PC-3 (cell line): ENCODE results near the gene RASGRP3. TPM values are rescaled to one million over a fixed set of nuclear protein-coding genes. Genes with fewer than 3 reads are reported as not detected.

Experiments used
- ATAC-seq: fragments of 200-7000 bp; cut with Tn5 transposase; 2 replicates; pipeline ENCODE4 v1.9.1; 2020; ENCODE audit warnings: mild to moderate bottlenecking, moderate library complexity
- BruUV-seq: library from RNA; stranded (reverse); fragments of 400-500 nt; replicated peaks from 2 replicates; lab custom pipeline; 2021; lab: Mats Ljungman, UMichigan
- CTCF ChIA-PET: fragments of 300-600 bp; sonication (Branson Sonifier 250); formaldehyde crosslinking; loops from one replicate; lab custom pipeline; 2022; ENCODE audit warnings: antibody characterized with exemption; lab: Charles Lee
- POLR2A ChIA-PET: fragments of 300-600 bp; sonication (Branson Sonifier 250); formaldehyde crosslinking; loops from one replicate; lab custom pipeline; 2022; ENCODE audit warnings: antibody characterized with exemption; ENCODE audit not compliant: unreplicated experiment; lab: Charles Lee
- DNase-seq: peaks from one replicate; pipeline ENCODE4 v3.0.0-alpha.2; 2015
- H2AFZ ChIP-seq: fragments of 300-600 bp; sonication (generic); 2 replicates; pipeline ENCODE4 v1.6.0; 2016; ENCODE audit warnings: antibody characterized with exemption, low read length
- H3F3A ChIP-seq: fragments of 300-600 bp; sonication (generic); one replicate; pipeline ENCODE4 v1.6.0; 2017; ENCODE audit warnings: antibody characterized with exemption, low read length, control low read depth, mild to moderate bottlenecking; ENCODE audit not compliant: unreplicated experiment
- H3K27ac ChIP-seq: fragments of 300-600 bp; sonication (generic); 2 replicates; pipeline ENCODE4 v1.5.1; 2016; ENCODE audit warnings: mild to moderate bottlenecking, low read length
- H3K27me3 ChIP-seq: fragments of 300-600 bp; sonication (generic); 2 replicates; pipeline ENCODE4 v1.6.1; 2016; ENCODE audit warnings: low read length, mixed read lengths
- H3K36me3 ChIP-seq: fragments of 300-600 bp; sonication (generic); 2 replicates; pipeline ENCODE4 v1.6.1; 2016; ENCODE audit warnings: low read depth, mixed run types, low read length, mixed read lengths
- H3K4me1 ChIP-seq: fragments of 300-600 bp; sonication (generic); 2 replicates; pipeline ENCODE4 v1.5.1; 2016; ENCODE audit warnings: low read length; ENCODE audit not compliant: insufficient read depth
- H3K4me2 ChIP-seq: fragments of 300-600 bp; sonication (generic); 2 replicates; pipeline ENCODE4 v1.6.0; 2016; ENCODE audit warnings: low read length
- H3K4me3 ChIP-seq: fragments of 300-600 bp; sonication (generic); 2 replicates; pipeline ENCODE4 v1.5.1; 2016; ENCODE audit warnings: mild to moderate bottlenecking, low read length, mixed read lengths
- H3K79me2 ChIP-seq: fragments of 300-600 bp; sonication (generic); 2 replicates; pipeline ENCODE4 v1.6.1; 2017; ENCODE audit warnings: low read length, mixed read lengths
- H3K9ac ChIP-seq: fragments of 300-600 bp; sonication (generic); 2 replicates; pipeline ENCODE4 v1.6.0; 2016; ENCODE audit warnings: mild to moderate bottlenecking, low read length
- H3K9me2 ChIP-seq: fragments of 300-600 bp; sonication (generic); replicated peaks from 2 replicates; pipeline ENCODE4 v1.6.1; 2016; ENCODE audit warnings: mixed run types, low read length, mixed read lengths
- H3K9me3 ChIP-seq: fragments of 300-600 bp; sonication (generic); 2 replicates; pipeline ENCODE4 v1.6.1; 2016; ENCODE audit warnings: low read length, mixed read lengths
- H4K20me1 ChIP-seq: fragments of 300-600 bp; sonication (generic); 2 replicates; pipeline ENCODE4 v1.6.1; 2016; ENCODE audit warnings: low read length, mixed read lengths
- EZH2 ChIP-seq: fragments of 300-600 bp; sonication (generic); IDR thresholded peaks from one replicate; pipeline ENCODE4 v1.6.1; 2017; ENCODE audit warnings: antibody characterized with exemption, mild to moderate bottlenecking, low read length; ENCODE audit not compliant: unreplicated experiment
- EZH2phosphoT487 ChIP-seq: fragments of 300-600 bp; sonication (generic); IDR thresholded peaks from 2 replicates; pipeline ENCODE4 v1.6.1; 2018; ENCODE audit warnings: mild to moderate bottlenecking, antibody characterized with exemption, low read length, borderline replicate concordance
- intact Hi-C: fragments of 100-400 bp; cut with micrococcal nuclease; formaldehyde crosslinking; loops from 2 replicates; pipeline ENCODE4 v1.9.0; 2023
- total RNA-seq: library from RNA; depleted of rRNA; stranded (reverse); fragments of >200 nt; gene quantifications from 2 replicates; pipeline ENCODE4 v1.2.3, GENCODE V29; 2014
- TF ChIP-seq, protein P1 (sequence below): fragments of 300-600 bp; sonication (generic); conservative IDR thresholded peaks from 2 replicates; pipeline ENCODE4 v1.5.1; 2017; ENCODE audit warnings: antibody characterized with exemption, low read depth, mild to moderate bottlenecking, low read length

RASGRP3 gene
- total RNA-seq, 1 experiment from 2014 or later: 0.15 TPM

DNA sequence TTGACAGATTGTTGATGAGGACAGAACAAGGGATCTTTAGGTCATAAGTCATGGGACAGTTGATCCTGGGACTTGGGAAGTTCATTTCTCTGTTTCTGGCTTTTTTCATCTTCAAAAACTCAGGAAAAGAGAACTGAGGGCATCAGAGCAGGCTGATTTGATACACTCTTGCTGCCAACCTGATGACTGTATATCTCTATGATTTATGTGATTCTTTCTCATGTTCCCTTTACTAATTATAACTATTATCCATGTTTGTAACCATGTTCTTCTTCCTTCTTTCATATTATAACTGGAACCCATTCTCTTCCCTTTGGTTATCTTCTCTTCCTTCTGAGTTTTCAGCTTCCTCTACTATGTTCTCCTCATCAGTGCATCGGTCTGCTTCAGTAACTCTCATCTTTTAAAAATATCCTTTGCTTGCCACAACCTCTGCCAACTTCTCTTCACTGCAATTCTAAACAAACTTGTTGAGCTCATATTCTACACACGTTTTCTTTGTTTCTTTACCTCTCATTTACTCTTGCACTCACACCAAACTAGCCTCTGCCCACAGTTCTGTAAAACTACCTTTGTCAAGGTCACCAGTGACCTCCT is 13.5 kb downstream of the RASGRP3 start:
- BruUV-seq: no TSS peak

GRCh38 chr2:33491441-33492084 is 15.1 kb downstream of the RASGRP3 start:
- ChIA-PET POLR2A (no interaction called here), CTCF (no interaction called here)
- H3K4me3 ChIP-seq: no peak overlapping the region
- H3K9me2 ChIP-seq: no peaks in the 10 kb centered on the region
- ATAC-seq: no peak
- no peak overlapping the region for H2AFZ ChIP-seq
- H3K4me1 ChIP-seq: peaks cover 29% of the 10 kb centered on the region
- intact Hi-C loops: no loop called here
- no peaks in the 10 kb centered on the region for H3K36me3 ChIP-seq
- no peaks in the 10 kb centered on the region for H3K79me2 ChIP-seq
- no peak overlapping the region for H3K27ac ChIP-seq
- H3K9ac ChIP-seq: no peak overlapping the region
- peaks cover 2% of the 10 kb centered on the region; the same call in 1 of the 2 replicates for H3K9me3 ChIP-seq
- no TSS peak for BruUV-seq
- no peak overlapping the region for H3K4me2 ChIP-seq
- no peaks in the 10 kb centered on the region for H4K20me1 ChIP-seq
- TF ChIP-seq, protein P1, sequence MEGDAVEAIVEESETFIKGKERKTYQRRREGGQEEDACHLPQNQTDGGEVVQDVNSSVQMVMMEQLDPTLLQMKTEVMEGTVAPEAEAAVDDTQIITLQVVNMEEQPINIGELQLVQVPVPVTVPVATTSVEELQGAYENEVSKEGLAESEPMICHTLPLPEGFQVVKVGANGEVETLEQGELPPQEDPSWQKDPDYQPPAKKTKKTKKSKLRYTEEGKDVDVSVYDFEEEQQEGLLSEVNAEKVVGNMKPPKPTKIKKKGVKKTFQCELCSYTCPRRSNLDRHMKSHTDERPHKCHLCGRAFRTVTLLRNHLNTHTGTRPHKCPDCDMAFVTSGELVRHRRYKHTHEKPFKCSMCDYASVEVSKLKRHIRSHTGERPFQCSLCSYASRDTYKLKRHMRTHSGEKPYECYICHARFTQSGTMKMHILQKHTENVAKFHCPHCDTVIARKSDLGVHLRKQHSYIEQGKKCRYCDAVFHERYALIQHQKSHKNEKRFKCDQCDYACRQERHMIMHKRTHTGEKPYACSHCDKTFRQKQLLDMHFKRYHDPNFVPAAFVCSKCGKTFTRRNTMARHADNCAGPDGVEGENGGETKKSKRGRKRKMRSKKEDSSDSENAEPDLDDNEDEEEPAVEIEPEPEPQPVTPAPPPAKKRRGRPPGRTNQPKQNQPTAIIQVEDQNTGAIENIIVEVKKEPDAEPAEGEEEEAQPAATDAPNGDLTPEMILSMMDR: no peak
- TF ChIP-seq EZH2phosphoT487 (no peak), EZH2 (no peak)
- no peaks in the 10 kb centered on the region for H3F3A ChIP-seq
- DNase-seq: no peak
- no peaks in the 10 kb centered on the region for H3K27me3 ChIP-seq

More for the DNA sequence above, 13.5 kb downstream of the RASGRP3 start:
- Histone ChIP-seq H2AFZ (no peak overlapping the region), H3K79me2 (no peaks in the 10 kb centered on the region), H3K4me2 (no peak overlapping the region), H3K9ac (no peak overlapping the region), H3K4me3 (no peak overlapping the region), H3K27me3 (no peaks in the 10 kb centered on the region), H3K4me1 (peaks cover 13% of the 10 kb centered on the region), H3K9me3 (peaks cover 5% of the 10 kb centered on the region; the same call in 1 of the 2 replicates), H4K20me1 (no peaks in the 10 kb centered on the region), H3K36me3 (no peaks in the 10 kb centered on the region; the same call in 1 of the 2 replicates), H3K27ac (no peak overlapping the region), H3K9me2 (no peaks in the 10 kb centered on the region), H3F3A (no peaks in the 10 kb centered on the region)
- TF ChIP-seq EZH2phosphoT487 (no peak), EZH2 (no peak)
- TF ChIP-seq, protein P1: no peak
- DNase-seq (no peak), ATAC-seq (no peak)
- ChIA-PET CTCF (no interaction called here), POLR2A (no interaction called here)
- intact Hi-C loops: no loop called here
